HG03097 (cell line): ENCODE results near the gene ARID1B.

Experiments
- ATAC-seq: cut with Tn5 transposase; IDR thresholded peaks from one replicate; pipeline ENCODE4 v1.9.1; 2021; ENCODE audit not compliant: unreplicated experiment, low FRiP score

Gene ARID1B

DNA sequence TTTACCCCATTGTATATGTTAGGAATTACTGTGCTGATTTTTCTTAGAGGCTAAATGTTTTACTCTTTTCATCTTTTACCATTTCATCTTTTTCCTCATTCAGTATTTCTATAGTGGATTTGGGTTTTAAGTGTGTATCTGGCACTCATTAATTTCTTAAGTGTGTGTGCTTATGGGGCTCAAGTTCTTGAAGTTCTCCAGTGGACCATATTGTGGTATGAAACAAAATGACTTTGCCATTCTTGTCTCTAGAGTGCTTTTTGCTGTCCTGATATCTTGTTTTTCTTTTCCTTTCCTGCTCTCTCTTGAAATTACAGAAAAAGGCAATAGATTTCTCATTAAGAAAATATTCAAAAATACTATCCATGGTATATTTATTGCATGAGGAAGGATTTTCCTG lies 123.1 kb downstream of the ARID1B start:
- ATAC-seq = no peak

DNA sequence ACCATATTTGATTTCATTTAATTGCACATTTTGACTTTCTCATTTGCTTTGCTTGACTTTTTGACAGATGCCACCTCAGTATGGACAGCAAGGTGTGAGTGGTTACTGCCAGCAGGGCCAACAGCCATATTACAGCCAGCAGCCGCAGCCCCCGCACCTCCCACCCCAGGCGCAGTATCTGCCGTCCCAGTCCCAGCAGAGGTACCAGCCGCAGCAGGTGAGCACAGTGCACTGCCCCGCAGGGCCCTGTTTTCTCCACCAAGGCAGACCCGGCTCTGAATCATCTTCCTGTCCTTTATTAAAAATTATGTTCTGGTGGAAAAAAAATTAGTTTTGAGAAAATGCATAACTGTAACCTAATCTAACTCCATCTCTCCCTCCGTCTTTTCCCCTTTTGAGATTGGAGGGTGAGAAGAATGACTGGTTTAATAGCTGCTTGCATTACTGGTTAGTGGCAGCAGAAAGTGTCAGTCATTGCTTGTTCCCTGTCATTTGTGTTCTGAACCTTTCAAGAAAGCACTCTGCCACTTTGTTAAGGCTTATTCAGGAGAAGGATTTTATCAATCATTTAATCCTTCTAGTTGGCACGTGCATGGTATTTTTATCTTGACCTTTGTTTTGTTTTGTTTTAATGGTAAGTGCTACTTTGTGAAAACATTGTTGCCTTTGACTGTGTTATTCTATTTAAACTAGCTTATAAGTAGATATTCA lies 124.3 kb downstream of the ARID1B start:
- no peak for ATAC-seq

DNA sequence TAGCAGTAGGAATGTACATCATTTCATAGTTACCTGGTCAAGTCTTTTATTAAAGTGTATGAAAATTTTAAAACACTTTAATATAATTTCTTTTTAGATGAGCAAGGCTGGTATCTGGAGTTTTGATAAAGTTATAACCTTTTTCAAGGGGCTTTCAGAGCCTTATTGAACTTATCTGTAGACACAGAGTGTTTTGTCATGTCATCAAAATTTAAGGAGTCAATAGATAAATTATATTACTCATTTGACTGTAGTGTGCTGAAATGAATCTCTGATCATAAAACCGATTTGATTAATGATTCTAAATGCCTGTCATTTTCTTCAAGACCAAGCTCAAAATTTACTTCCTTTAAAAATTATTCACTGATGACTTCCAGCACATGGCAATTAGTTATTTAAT lies 125.6 kb downstream of the ARID1B start:
- ATAC-seq = no peak

DNA sequence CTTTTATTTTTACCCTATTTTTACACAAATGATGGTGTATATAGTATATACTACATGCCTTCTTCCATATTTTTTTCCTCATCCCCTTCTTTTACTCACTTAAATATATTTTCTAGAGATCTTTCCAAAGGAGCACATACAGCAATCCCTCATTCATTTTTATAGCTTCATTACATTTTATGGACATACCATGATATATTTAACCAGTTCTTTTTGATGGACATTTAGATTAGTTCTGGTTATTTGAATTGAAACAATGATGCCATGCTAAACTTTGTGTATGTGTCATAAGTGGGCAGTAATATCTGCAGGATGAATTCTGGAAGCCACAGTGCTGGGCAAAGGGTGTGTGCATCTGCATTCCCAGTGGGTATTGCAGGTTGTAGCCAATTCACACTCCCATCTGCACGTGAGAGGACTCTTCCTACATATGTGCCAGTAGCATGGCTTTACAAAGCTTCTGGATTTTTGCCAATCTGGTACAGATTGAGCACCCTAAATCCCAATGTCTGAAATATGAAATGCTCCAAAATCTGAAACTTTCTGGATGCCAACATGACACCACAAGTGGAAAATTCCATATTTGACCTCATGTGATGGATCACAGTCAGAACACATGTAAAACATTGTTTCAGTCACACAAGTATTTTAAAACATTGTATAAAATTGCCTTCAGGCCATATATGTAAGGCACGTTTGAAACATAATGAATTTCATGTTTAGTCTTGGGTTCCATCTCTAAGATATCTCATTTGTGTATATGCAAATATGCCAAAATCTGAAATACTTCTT lies 127.2 kb downstream of the ARID1B start:
- no peak for ATAC-seq

DNA sequence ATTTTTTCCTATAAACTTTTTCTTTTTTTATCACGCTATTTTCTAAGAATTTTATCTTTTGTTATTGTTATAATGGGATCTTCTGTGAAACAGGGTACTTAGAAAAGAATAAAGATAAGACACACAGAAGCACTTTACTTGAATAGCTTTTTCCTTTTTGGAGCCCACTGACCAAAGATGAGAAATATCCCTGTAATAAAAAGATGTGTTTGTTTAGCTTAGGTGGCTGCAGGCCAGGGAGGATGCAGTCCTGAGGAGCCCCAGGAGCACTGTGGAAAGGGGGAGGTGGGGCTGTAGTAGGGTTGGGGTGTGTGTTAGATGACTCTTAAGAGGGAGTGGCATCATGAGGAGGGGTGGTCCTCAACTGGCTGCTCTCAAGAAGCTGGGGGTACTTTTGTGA lies 128.6 kb downstream of the ARID1B start:
- ATAC-seq = no peak

DNA sequence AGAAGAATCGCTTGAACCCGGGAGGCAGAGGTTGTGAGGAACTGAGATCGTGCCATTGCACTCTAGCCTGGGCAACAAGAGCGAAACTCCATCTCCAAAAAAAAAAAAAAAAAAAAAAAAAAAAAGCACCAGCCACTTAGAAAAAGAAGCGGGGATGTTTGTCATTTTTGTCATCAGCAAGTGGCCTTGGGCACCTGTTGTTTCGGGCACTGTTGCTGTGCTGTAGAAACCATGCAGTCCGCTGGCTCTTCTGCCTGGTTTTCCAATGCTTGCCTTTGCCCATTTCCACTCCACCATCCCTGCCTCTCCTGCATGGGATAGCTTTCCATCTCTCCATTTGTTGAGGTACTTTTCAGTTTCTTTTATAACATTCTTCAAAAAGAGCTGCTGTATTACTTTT lies 129.3 kb downstream of the ARID1B start:
- ATAC-seq = no peak

DNA sequence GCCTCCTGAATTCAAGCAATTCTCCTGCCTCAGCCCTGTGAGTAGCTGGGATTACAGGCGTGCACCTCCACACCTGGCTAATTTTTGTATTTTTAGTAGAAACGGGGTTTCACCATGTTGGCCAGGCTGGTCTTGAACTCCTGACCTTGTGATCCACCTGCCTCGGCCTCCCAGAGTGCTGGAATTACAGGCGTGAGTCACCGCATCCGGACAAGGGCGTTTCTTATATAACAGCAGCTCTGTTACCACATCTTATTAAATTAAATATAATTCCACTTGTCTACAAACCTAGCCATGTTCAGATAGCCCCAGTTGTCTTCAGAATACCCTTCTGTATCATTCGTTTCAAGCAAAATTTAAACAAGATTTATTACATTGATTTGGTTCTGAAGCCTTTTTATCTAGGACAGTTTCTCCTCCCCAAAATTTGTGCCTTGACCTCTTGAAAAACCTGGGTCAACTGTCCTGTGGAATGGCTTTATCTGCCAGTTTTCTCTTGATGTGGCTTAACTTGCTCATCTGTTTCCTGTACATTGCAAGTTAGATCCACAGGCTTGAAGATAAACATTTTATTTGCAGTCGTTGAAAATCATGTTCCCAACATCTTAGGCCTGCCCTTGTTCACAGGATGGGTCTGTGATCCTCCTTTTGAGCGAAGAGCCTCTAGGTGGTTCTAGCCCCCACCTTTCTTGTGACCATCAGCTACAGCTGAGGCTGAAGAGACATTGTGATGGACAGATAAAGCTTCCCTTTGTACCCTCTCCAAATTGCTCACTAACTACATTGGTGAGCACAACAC lies 132.2 kb downstream of the ARID1B start:
- ATAC-seq = no peak

DNA sequence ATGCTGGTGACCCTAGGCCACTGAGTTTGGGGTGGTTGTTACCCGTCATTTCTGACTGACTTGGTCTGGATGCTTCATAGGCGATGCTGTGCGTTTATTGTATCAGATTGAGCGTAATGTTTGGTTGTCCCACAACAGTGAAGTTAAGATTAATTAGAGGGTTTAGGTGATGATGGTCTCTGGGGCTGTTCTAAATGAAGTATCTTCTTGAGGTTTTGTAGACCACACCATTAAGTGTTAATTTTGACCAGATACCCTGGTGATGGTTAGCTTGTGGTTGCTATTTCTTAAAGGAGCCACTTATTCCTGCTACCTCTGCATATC lies 132.8 kb downstream of the ARID1B start:
- ATAC-seq = no peak

DNA sequence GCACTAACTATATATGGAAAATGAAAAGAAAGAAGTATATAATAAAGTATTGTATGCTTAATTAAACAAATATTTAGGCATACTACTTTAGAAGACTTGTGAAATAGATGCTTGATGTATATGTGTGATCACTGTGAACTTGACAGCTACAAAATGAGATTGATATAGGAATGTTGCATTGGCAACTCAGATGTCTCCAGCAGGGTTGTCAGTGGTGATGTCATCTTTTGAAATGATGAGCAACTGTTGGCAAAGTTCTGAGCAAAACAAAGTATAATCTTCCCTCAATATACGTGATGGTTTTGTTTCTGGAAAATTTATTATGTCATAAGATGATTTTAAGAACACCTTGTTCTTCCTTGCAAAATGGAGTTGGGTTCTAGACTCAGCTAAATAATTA lies 133.8 kb downstream of the ARID1B start:
- ATAC-seq = no peak

DNA sequence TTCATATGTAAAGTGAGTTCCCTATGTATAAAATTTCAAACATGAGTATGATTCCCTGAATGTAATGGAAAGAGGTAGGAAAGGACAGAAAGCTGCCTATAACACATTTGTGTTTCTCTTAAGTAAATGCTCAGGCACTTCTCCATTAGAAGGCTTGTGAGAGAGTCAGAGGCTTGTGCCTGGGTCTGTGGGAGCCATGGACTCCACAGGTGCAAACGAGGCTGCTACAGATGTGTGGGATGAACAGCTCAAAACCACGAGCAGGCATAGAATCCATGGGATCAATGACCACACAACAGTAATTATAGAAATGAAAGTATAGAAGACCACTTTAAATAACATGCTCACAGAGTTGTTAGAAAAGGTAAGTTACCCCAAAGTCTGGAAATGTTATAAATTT lies 134.4 kb downstream of the ARID1B start:
- no peak for ATAC-seq

DNA sequence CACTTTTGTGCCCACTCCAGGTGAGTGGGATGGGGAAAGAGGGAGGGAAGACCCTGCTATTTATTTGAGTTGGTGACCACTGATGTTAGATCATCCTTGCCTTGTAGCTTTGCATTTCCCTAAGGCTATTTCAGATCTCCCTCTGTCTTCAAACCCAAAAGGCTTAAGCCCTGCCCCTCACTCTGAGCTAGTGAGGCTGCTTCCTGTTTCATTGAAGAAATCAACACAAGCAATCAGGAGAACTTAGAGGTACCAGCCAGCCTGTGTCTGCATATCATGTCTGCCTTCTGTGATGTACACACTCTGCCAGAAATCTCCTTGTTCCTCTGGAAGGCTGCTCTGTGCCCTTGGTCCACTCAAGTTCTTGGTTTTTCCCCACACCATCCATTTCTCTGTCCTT lies 135.3 kb downstream of the ARID1B start:
- no peak for ATAC-seq

DNA sequence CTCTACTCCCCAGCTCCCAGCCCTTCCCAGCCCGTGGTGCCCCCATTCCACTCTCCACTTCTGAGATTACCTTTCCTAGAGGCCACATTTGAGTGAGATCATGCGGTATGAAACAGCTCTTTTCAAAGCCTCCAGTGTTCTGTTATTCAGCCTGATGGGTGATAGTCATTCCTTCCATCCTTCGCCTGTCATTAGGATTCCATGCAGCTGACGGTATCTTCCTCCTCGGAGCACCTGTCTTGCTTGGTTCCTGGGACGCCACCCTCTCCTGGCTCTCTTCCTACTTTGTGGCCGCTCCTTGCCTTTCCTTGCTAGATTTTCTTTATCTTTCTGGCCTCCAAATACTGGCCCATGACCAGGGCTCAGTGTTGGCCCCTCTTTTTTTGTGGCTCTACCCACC lies 137.0 kb downstream of the ARID1B start:
- ATAC-seq = no peak

DNA sequence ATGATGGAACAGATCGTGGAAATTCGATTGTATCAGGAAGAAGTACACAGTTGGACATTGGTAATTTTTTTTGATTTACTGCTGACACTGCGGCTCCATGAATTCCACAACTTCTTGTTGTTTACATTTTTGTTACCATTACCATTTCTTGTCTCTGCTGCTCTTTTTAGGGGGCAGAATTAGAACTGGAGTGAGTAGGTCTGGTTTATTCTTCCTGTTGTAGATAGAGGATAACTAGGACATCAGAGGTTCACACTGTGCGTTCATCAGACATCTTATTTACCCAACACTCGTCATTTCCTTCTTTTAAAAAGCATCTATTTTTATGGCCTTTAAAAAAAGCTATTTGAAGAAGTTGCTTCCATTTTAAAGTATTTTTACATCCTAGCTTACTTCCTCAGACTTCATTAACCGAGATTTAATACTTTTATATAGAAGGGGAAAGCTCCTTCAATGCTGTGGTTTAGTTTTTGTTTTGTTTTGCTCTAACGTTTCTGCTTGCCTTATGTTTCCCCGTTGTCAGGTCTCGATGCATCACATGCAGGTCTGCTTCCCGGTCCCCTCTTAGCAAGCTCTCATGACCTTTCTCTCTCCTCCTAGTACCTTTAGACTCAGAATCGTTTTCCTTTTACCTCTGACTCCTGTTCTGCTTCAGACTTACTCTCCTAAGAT lies 139.1 kb downstream of the ARID1B start:
- no peak for ATAC-seq

DNA sequence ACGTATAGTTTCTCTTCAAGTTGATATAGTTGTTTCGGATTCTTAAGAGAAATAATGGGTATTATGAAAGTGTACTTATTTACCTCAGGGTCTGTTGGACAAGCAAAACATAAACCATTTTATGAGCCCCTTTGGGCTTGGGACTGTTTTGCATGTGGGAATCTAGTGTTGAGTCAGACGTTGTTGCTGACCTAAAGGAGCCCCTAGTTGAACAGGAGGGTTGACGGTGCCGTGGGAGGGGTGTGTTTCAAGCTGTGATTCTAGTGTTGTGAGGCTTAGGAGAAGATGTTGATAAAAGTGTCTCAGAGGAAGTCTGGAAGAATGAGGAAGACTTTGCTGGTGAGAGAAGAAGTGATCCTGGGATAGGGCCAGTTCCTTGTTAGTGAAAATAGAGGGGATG lies 140.0 kb downstream of the ARID1B start:
- ATAC-seq = no peak

DNA sequence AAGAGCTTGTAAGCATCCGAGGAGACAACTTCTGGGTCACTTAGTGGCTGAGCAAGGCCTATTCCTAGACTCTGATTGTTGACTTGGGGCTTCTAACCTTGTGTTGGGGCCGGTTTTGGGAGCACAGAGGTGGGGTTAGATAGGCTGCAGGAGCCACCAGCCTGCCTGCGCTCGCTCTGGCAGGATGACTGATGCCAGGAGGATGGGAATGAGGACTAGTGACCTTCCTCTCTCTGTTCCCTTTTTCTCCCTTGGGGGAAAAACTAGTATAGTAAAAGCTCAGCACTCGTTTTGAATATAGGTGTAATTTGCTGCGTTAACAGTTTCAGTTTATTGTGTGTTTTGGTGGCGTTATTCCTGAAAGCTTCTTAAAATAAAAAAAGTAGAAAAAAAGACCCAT lies 141.5 kb downstream of the ARID1B start:
- ATAC-seq = no peak

DNA sequence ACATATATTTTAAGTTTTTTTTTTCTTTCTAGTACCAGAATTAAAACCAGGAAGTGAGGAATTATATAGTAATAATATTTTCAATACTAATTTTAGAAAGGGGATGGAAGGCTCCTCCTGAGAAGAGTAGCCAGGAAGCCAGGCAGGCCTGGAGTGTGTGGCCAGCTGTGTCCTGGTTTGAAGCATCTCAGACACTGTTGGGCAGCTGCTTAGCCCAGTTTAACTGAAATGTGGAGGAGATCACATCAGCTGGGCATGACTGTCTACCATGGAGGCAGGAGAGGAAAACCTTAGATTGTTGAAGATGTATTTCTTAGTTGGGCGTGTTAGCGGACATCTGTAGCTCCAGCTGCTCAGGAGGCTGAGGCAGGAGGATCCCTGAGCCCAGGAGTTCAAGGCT lies 142.2 kb downstream of the ARID1B start:
- no peak for ATAC-seq

DNA sequence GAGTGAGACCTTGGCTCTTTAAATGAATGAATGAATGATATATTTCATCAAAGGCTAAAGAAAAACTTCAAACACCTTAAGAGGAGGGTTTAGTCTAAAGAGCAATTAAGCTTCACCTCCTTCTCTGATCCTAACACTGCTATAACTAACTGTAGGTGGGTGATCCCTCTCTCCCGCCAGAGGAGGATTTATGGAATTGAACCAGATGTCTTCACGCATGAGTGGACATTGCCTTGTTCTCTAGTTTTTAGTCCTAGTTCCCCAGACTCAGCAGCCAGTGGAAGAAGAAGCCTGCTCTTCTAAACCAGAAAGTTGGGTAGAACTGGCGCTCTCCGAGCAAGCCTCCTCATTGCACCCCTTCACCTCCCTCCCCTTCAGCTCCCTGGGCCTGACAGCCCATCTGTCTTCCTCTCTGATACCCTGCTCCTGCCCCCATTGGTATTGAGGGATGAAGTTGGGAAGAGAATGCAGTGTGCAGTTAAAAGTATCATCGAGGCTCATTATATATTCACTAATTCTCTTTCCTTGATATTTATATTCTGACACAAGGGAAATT lies 142.7 kb downstream of the ARID1B start:
- ATAC-seq = no peak

DNA sequence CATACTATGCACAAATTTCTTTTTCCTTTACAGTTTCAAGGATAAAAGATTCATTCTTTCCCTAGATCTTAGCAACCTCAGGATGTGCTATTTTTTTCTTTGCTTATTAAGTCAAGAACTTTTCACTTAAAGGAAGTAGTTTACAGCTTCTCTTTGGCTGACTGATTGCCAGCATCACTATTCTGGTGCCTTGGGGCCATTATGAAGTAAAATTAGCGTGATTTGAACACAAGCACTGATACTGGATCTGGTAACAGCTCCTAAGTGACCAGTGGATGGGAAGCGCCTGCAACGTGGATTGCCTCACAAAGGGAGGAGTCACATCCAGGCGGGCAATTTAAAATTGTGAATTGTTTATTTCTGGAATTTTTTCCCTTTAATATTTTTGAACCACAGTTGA lies 147.1 kb downstream of the ARID1B start:
- no peak for ATAC-seq

DNA sequence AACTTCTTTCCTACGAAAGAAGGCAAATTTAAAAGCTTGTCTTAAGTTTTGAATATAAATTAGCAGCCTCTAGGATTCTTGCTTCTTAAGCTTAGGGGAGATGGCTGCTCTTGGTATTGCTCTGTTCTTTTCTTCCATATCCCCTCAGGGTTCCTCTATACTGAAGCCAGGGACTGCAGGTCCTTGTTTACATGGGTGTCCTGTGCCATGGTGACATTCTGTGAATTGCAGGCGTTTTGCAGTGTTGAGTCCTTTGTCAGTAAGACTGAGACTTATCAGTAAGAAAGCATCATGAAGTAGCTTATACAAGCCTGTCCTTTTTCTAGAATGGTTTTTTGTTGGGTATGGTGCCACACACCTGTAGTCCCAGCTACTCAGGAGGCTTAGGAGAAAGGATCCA lies 147.8 kb downstream of the ARID1B start:
- ATAC-seq = no peak

DNA sequence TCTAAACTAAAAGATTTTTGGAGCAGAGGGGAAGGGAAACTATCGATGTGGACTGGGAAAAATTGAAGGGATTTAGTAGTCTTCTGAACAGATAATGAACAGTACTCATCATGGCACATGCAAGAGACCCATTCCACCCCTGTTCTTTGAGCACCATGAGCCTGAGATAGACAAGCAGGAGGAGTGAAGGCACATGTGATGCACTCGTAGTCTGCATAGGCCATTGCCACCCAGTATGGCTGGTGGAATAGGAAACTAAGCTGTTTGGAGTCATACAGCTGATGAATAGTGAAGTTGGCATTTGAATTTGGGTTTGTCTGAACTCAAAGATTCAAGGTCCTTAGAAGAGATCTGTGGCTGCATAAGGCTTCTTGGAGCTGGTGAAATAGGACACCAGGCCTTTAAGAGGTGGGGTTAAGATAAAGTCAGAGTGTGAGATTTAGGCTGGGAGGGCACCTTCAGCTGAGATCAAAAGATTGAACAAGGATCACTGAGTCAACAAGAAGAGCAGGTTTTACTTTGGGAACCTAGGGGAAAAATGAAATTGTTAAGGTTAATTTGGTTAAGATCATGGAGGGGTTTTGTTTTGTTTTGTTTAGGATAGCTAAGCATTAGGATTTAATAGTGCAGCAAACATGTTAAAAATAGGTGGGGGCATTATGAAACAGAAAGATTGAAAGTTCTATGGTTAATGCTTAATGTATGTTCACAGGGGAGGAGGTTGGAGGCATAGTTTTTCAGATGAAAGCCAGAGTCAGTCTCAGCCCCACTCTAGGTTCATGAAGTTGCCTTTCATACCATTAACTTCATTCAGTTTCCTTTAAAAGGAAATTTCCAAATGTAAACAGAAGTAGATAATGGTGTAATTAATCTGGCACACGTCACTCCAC lies 148.8 kb downstream of the ARID1B start:
- peak; percentile 85 for ATAC-seq
